Activated CD8-positive, alpha-beta memory T cell treated with anti-CD3 and anti-CD28 coated beads for 24 hours (primary cell): ENCODE data around the gene ACVR1B.

Source experiments
- DNase-seq: peaks from one replicate; pipeline ENCODE4 v3.0.0-alpha.2; 2020

The ACVR1B gene

DNA sequence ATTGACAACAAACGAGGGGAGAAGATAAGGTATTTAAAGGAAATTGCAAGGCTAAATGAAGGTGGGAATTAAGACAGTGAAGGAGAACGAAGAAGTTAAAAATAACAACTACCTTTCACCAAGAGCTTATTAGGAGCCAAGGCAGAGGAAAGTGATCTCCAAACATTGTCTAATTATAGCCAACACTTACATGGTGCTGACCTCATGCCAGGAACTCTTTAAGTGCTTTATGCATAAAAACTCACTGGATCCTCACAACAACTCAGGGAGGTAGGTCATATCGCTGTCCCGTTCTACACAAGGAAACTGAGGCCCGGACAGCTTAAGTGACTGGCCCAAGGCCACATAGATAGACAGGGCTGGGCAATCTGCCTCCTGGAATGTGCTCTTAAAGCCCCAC is 74.8 kb downstream of the ACVR1B start:
- no peak for DNase-seq

DNA sequence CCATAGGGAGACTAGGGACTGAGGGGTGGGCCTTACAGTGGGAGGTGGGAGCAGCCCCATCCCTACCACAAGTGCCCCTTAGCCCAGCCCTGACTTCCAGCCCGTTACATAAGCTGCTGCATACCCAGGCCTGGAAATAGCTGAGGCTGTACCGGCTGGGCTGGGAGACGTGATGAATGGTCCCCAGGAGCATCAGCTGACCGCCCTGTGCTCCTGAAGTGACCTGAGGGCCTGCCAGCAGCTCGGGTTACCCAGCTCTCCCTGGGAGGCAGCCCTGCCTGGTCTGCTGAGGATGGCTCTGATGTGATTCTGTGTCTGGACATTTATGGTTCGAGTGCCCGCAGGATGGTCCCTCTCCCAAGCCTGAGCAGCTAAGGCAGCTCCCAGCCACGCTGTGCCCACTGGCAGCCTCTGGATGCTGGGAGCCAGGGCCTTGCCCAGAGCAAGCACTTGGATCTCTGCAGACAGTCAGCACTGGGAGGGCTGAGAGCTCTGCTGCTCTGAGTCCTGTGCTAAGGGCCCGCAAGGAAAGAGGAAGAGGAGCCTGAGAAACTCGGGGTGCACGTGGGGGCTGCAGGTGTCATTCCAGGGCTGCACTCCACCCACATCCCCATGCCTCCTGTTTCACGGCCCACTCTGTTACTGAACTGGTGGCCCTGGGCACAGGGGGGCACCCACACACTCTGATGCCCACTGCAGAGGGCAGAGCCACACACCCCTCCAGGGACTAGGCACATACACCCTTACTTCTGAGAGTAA is 75.8 kb downstream of the ACVR1B start:
- DNase-seq = no peak

DNA sequence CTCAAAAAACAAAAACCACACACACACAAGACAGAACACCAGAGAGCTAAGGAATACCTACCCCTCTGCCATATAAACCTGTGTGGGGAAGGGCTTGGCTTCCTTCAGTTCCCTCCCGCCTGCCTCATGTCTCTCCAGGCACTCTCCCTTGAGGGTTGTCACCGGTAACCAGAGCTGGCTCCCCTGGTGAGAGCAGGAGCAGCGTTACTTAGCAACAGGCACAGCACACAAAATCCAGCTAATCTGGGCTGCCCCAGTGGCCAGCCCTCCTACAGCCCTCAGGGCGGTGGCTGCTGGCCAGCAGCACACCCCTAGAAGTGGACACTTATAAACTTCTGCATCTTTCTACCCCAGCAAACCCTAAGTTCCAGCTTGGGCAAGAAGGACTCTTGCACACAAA is 78.2 kb downstream of the ACVR1B start:
- no peak for DNase-seq

DNA sequence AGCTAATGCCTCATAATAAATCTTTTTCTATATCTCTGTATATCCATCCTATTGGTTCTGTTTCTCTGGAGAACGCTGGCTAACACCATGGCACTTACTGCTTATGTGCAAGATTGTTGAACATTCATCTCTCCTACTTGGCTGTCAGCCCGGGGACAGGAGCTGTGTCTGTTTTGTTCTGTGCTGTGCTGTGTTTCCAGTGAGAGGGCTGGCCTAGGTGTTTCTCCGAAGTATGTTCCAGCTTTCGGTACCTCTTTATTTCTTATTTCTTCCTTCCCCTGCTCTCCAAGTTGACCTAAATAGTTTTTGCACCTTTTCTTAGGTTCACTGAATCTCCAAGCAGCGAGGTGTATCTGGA is 80.9 kb downstream of the ACVR1B start:
- DNase-seq = no peak

DNA sequence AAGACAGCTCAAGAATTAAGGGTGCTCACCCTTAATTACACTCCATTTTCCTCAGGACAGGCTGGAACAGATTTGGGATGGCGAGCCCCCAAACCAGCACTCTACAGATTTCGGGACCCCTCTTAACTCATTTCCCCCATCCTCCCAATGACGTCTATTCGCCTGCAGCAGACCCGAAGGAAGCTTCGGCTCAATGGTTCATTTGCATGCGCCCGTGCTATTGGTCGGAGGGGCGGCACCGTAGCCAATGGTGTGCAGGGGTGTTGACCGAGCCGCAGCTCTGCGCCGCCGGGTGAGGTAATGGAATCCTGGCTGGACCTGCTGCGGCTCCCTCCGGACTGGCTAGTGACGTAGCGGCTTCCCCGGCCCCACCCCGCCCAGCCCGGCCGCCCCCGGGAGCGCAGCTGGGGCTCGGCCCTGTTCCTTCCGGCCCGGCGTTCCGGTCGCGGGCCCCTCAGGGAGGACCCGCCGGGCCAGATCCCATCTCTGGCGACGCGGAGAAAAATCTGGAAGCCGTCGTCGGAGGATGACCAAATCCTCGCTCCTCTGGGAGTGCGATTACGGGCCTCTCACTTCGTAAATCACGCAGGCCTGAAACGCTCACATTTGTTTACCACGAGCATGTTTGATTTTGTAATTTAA is 81.4 kb downstream of the ACVR1B start:
- DNase-seq = peak; percentile 91

DNA sequence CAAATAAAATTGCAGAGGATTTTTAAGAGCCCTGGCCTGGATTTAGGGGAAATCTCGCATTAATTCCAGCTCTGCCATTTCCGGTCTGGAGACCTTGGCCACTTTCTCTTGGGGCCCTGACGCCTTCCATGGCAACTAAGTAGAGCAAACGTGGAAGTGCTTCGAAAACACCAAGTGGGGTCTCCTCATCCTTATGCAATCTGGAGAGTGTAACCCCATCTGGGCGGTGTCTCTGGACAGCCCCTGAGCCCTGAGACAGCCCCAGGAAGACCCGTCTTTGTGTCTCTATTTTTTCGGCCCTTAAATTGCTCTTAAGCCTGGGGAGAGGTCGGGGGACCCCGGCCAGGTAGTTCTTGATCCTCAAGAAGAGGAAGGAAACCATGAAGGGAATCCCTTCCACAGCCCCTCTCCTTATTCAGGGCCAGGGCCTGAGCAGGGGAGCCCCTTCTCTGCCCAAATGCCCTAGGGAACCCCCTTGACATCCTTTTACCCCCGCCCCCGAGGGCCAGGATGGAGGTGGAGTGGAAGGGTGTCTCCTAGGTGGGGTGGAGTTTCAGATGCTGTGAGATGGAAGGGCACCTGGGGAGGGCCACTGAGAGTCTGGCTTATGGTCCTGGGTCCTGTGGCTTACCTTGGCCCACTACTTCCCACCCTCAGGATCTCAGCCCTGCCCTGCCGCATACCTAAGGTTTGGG is 82.1 kb downstream of the ACVR1B start:
- no peak for DNase-seq

DNA sequence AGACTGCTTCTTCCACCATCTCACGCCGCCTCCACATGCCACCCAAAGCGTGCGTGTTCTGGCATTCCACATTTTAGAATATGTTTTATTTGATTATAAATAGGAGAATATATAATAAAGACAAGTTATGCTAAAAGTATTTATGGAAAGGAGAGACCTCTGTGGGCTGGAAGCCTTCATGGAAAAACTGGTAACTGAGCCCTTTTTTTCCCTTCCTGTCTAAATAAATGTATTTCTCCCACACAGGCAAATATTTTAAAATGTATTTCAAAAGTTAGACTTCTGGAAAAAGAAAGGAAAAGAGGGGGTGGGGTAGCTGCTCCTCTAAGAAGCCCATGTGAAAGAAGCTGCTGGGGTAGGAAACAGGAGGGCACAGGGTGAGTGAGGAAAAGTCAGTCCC is 83.7 kb downstream of the ACVR1B start:
- no peak for DNase-seq

DNA sequence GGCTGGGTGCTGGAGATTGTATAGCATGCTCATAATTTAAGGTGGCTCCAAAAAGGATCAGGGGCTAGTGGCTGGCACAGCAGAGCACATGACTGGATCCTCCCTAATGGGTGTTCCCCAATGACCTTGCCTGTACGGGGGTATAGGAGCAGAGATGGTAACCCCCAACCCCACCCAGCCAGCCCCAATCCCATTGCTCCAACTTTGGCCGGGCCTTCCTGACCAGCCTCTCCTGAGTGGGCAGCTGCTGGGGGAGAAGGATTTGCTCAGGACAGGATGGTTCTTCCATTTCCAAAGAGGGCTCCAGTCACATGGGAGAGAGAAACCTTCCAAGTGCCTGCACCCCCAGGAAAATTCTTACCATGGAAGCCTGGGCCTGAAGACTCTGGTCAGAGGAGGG is 84.4 kb downstream of the ACVR1B start:
- no peak for DNase-seq

DNA sequence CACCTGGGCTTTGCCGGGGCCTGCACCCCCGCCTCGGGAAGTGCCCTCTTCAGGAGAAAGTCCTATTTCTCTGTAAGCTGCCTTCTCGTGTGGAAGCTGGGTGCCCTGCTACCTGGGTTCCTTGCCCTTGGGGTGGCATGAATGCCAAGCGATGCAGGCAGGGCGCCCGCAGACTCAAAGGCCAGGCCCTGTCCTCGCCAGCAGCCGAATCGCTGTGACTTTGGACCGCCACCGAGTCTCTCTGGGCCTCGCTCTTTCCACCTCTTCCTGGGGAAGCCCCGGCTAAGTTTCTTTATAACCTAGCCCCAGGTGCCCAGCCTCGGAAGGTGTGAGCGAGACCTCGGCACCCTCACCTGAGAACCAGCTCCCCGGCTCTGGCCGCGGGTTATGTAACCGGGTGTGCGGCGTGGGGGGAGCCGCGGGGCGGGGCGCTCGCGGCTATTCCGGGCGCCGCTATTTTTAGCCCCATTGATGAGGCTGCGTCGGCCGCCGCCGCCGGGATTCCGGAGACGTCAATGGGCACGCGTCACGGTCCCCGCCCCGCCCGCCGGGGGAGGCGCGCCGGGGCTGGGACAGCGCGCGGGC is 85.2 kb downstream of the ACVR1B start:
- DNase-seq = peak; percentile 87

DNA sequence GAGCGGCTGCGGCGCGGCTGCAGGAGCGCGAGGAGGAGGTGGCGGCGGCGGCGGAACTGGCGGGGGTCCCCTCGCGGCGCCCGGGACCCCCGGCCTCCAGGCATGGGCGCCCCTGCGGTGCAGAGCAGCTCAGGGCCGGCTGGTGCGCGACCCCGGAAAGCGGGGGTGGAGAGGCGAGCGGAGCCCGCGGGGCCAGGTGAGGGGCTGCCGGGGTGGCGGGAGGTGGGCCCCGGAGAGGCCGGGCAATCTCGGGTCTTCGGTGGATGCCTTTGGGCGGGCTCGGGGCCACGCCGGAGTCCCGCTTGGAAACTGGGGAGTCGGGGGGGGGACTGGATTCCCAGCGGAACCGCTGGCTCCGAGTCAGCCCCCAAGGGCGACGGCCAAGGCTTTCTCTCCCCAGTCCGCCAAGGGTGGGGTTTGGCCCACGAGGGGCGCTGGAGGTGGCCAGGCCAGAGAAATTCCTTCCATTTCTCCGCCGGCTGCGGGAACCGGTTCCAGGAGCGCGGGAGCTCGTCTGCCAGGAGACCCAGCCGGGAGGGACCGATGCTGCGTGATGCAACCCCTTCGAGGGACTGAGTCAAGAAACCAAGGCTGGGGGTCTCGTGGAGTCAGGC is 85.9 kb downstream of the ACVR1B start:
- DNase-seq = peak; percentile 67

DNA sequence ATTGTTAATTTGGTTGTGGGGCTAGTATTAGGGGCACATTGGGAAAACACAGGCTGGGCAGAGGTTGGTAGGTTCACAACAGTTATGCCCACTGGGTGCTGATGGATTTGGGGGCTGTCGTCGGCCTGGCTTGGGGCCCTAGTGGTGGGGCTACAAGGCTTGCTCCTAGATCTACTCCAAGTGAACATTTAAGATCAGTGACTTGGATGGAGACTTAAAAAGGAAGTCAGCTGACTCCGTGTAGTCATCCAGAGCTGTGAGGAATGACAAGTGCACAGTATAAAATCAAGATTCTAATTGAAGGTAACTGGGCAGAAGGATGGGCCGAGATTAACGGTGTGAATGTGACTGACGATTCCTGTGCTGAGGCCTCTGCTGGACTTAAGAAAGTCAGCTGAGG is 86.9 kb downstream of the ACVR1B start:
- no peak for DNase-seq

DNA sequence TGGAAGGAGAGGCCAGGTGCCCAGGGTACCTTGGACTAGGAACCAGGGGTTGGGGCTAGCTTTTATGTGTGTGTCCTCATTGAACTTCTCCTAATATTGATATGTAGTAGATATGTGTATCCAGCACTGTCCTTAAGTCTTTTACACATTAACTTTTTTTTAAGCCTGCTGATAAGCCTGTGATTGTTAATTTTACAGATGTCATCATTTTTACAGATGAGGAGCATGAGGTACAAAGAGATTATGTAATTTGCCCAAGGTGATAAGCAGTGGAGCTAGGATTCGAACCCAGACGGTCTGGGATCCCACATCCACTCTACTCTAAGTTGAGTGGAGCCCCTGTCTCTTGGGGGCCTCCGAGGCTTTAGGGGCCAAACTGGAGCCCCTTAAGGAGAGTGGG is 89.5 kb downstream of the ACVR1B start:
- DNase-seq = no peak

DNA sequence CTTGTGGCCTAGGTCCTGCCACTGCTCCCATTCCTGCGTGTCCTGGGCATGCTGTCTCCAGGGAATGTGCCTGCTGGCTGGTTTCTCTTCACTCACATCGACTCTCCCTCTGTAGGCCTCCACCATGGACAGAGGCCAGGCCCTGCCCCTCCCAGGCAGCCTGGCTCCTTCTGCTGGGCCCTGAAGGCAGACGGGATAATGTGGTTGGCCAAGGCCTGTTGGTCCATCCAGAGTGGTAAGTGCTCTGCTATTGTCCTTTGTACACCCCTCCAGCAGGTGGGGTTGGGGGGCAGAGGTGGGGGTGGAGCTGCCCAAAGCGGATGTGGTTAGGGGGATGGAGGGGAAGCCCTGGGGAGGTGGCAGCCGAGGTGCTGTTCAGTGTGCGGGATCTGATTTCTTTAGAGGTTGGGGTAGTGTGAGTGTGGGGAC is 90.2 kb downstream of the ACVR1B start:
- peak; percentile 72 for DNase-seq

DNA sequence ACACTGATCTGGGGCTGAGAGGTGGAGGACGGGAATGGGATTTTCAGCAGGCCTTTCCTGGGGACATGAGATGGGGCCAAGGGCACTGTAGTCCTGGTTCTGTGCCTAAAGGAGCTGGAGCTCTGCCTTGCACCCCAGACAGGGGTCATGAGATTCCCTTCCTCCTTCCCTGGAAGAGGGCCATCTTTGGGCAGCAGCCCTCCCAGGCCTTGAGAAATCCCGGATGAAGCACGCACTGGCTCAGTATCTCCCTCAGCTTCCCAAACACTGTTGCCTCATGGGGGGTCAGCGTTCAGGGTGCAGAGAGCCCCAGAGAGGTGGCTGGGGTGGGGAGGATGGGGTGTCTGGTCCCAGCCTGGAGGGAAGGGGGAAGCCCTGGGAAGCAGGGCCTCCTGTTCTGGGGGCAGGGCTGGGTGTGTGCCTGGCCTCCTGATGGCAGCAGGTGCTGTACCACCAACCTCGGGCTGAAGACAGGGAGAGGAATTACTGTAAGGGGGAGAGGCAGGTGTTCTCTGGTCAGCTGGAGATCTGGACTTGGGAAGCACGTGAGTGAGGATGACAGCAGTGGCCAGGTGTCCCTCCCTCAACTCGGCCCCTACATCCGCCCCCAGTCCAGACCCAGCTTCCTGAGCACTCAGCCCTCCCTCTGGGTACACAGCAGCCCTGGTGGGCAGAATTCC is 91.3 kb downstream of the ACVR1B start:
- DNase-seq = no peak

DNA sequence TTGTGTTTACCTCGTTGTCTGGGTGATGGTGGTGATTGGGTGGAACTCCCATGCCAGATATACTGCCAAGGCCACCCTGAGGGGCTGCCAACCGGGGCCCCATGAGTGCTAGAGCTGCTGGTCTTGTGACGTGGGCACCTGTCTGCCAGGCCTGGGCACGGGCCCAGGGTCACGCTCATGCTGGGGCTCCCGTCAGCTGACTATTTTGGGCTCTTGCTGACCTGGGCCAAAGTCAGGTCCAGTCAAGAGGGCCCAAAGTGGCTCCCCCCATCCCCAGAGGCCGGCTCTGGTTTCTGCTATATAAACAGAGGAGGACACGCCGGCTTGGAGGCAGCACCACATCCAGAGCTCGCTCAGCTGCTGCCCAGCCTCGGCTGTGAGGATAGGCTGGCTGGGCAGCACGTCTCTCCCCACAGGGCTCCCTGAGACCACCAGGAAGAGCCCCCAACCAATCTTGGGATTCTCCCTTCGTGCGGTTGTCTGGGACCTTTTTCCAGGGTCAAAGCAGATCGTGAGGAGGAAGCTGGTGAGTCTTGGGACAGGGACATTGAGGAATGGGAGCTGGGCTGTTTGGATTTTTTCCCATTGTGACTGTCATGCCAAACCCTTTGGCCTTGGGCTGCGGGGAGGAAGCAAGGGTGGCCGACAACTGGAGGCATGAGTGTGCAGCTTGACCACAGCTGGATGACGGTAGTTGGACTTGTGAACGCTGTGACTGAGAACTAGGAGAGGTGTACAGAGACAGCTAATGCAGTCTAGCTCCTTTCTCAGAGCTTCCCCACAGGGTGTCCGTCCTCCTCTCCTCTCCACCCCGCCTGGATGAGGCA is 92.1 kb downstream of the ACVR1B start:
- no peak for DNase-seq

DNA sequence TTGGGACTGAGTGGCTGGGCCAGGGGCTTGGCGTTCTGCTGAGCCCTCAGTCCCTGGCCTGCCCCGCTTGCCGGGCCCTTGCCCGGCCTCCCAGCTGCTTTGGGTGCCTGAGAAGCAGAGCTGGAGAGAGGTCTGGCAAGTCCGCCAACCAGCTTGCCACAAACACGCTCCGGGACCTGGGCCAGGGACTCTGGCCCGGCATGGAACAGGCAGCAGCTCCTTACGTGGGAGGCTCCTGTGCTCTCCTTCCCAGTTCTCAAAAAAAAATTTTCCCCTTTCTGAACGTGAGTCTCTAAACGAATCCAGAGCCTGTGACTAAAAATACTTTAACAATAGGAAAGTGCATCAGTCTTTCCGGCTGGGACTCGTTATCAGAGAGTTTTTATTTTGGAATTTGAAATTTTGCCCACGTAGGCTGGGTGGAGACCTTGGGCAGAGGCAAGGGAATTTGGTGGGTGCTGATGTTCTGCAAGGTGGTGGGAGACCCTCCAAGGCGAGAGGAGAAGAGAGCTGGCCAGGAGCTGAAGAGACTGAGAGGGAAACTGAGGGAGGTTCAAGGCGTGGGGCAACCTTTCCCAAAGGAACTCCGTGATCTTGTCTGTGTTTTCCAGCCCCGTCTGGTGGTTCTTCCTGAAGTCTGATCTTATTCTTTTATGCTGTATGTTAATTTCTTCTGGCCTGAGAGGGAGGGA is 92.9 kb downstream of the ACVR1B start:
- DNase-seq = no peak

DNA sequence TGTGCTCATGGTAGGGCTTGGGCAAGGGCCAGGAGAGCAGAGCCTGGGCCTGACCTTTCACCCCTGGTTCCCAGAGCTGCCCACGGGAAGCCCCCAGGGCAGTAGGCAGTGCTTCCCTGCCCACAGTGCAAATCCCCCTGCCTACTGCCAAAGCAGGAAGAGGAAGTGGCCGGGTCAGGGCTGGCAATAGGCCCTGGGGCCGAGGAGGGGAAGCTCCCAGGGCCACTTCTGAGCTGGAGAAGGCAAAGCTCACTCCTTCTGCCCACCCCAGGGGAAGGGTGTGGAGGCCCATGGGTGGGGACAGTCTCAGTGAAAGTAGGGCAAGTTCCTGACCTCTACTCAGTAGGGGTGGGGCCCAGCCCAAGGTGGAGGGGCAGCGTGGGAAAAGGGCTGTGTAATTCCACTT is 94.3 kb downstream of the ACVR1B start:
- no peak for DNase-seq
